WTC11 (cell line): ENCODE data around the gene SLC40A1. TPM values are rescaled to one million over a fixed set of nuclear protein-coding genes. Genes with fewer than 3 reads are reported as not detected.

ENCODE experiments used
- ATAC-seq: fragments of 200-7000 bp; cut with Tn5 transposase; 2 replicates; pipeline ENCODE4 v1.10.0; 2021; ENCODE audit warnings: mild to moderate bottlenecking, moderate library complexity
- CTCF ChIA-PET: fragments of 300-600 bp; sonication (Branson Sonifier 250); formaldehyde crosslinking; loops from one replicate; lab custom pipeline; 2021; ENCODE audit warnings: antibody characterized with exemption; lab: Charles Lee
- POLR2A ChIA-PET: fragments of 350-600 bp; sonication (Branson Sonifier 250); formaldehyde crosslinking; loops from one replicate; lab custom pipeline; 2021; ENCODE audit warnings: antibody characterized with exemption; lab: Charles Lee
- DNase-seq: peaks from one replicate; pipeline ENCODE4 v3.0.0; 2021; ENCODE audit warnings: low spot score
- H3K27ac Mint-ChIP-seq: 2 replicates; pipeline ENCODE4 v1.8.0; 2021; ENCODE audit warnings: mixed read lengths
- H3K27me3 Mint-ChIP-seq: 2 replicates; pipeline ENCODE4 v1.8.0; 2021; ENCODE audit warnings: low read depth, mild to moderate bottlenecking, moderate library complexity, mixed read lengths
- H3K36me3 Mint-ChIP-seq: 2 replicates; pipeline ENCODE4 v1.8.0; 2021; ENCODE audit warnings: mixed read lengths
- H3K4me1 Mint-ChIP-seq: 2 replicates; pipeline ENCODE4 v1.8.0; 2022; ENCODE audit warnings: mixed read lengths
- H3K4me3 Mint-ChIP-seq: 2 replicates; pipeline ENCODE4 v1.8.0; 2021; ENCODE audit warnings: mild to moderate bottlenecking, moderate library complexity, mixed read lengths
- H3K9me3 Mint-ChIP-seq: 2 replicates; pipeline ENCODE4 v1.8.0; 2021; ENCODE audit warnings: mixed read lengths
- GTF2I ChIP-seq: fragments of 250-450 bp; sonication (Bioruptor Pico); conservative IDR thresholded peaks from 2 replicates; pipeline ENCODE4 v1.4.0; 2021; ENCODE audit warnings: mild to moderate bottlenecking
- JAZF1 ChIP-seq: fragments of 250-450 bp; sonication (Bioruptor Pico); IDR thresholded peaks from 2 replicates; pipeline ENCODE4 v1.9.0; 2021; ENCODE audit warnings: moderate library complexity, mild to moderate bottlenecking, inconsistent platforms
- JUN ChIP-seq: sonication (generic); formaldehyde crosslinking; IDR thresholded peaks from 2 replicates; pipeline ENCODE4 v1.8.0; 2023; ENCODE audit warnings: mild to moderate bottlenecking, missing genetic modification reagents
- NFE2L1 ChIP-seq: sonication (generic); formaldehyde crosslinking; IDR thresholded peaks from 2 replicates; pipeline ENCODE4 v1.8.1; 2023; ENCODE audit warnings: missing genetic modification reagents
- OVOL2 ChIP-seq: fragments of 250-450 bp; sonication (Bioruptor Pico); IDR thresholded peaks from 2 replicates; pipeline ENCODE4 v1.9.0; 2021; ENCODE audit warnings: mild to moderate bottlenecking, borderline replicate concordance
- SOX15 ChIP-seq: fragments of 250-450 bp; sonication (Bioruptor Pico); IDR thresholded peaks from 2 replicates; pipeline ENCODE4 v1.9.0; 2021; ENCODE audit warnings: mild to moderate bottlenecking
- TEAD1 ChIP-seq: sonication (generic); formaldehyde crosslinking; IDR thresholded peaks from 2 replicates; pipeline ENCODE4 v1.8.0; 2022; ENCODE audit warnings: mild to moderate bottlenecking, missing genetic modification reagents
- TP53 ChIP-seq: sonication (generic); formaldehyde crosslinking; IDR thresholded peaks from 2 replicates; pipeline ENCODE4 v1.8.1; 2023; ENCODE audit warnings: mild to moderate bottlenecking, missing genetic modification reagents
- ZNF219 ChIP-seq: sonication (generic); formaldehyde crosslinking; IDR thresholded peaks from 2 replicates; pipeline ENCODE4 v1.8.0; 2023; ENCODE audit warnings: missing genetic modification reagents, mild to moderate bottlenecking, borderline replicate concordance
- ZNF396 ChIP-seq: fragments of 250-450 bp; sonication (Bioruptor Pico); IDR thresholded peaks from 2 replicates; pipeline ENCODE4 v1.8.0; 2021; ENCODE audit warnings: mild to moderate bottlenecking, moderate library complexity, borderline replicate concordance
- ZNF423 ChIP-seq: fragments of 250-450 bp; sonication (Bioruptor Pico); IDR thresholded peaks from 2 replicates; pipeline ENCODE4 v2.1.2; 2022; ENCODE audit warnings: mild to moderate bottlenecking, moderate library complexity
- total RNA-seq: library from RNA; stranded (reverse); gene quantifications from 3 replicates; pipeline ENCODE4 v1.2.3, GENCODE V29; 2021
- TF ChIP-seq, protein P1 (sequence below): sonication (generic); formaldehyde crosslinking; IDR thresholded peaks from 2 replicates; pipeline ENCODE4 v1.8.0; 2023; ENCODE audit warnings: mild to moderate bottlenecking, missing genetic modification reagents
- TF ChIP-seq, protein P2 (sequence below): sonication (generic); formaldehyde crosslinking; IDR thresholded peaks from 2 replicates; pipeline ENCODE4 v1.8.1; 2022; ENCODE audit warnings: mild to moderate bottlenecking, moderate library complexity, missing genetic modification reagents

SLC40A1 gene
- total RNA-seq, 1 experiment from 2014 or later, result 0.57 TPM

DNA sequence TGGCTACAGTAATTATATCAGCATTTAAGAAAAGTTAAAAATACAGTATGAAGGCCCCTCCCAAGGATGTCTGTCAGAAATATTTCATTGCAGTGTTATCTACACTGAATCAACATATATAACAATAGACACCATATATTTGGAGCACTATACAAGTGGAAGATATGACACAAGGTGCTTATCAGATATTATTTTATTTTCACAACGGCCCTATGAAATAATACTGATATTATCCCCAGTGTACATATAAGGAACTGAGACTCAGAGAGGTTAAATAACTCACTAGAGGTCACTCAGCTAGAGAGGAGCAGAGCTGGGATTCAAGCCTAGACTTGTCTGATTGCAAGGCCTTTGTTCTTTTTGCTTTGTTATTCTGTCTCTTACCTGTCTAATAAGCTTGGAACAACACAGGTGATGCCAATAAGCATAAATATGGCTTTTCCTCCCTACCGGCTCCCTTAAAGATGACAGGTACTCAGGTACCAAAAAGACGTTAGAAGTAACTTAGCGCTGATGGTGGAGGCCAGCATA lies 4.7 kb upstream of the SLC40A1 start:
- no peak for ATAC-seq
- Mint-ChIP-seq H3K27me3 (peaks cover 62% of the 10 kb centered on the region), H3K9me3 (no peaks in the 10 kb centered on the region), H3K36me3 (no peaks in the 10 kb centered on the region), H3K4me3 (no peak overlapping the region), H3K4me1 (peaks cover 12% of the 10 kb centered on the region), H3K27ac (no peak overlapping the region)
- ChIA-PET CTCF (no interaction called here), POLR2A (no interaction called here)
- TF ChIP-seq OVOL2 (CRISPR knock-in tag), result no peak
- TF ChIP-seq NFE2L1 (CRISPR knock-in tag), result no peak
- TF ChIP-seq JAZF1, result no peak
- TF ChIP-seq TP53, result no peak
- no peak for TF ChIP-seq TEAD1 (CRISPR knock-in tag)
- TF ChIP-seq ZNF423 (CRISPR knock-in tag), result no peak
- DNase-seq, result no peak

DNA sequence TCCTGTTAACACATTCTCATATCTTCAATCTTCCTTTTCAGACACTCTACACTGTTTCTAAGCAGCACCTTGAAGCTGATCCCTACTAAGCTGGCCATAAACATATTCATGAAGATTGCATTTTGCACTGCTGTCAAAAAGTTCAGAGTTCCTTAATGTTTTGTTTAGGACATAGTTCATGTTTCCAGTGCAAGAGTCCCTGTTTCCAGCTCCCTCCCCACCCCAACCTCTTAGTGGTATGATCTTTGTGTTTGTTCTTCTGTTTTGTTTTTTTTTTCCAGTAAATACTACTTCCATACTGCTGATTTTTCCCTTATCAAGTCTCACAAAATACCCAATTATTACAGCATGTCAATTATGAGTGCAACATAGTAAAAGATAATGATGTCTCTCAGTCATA lies 4.1 kb upstream of the SLC40A1 start:
- Mint-ChIP-seq H3K27ac (no peak overlapping the region), H3K36me3 (no peaks in the 10 kb centered on the region)

DNA sequence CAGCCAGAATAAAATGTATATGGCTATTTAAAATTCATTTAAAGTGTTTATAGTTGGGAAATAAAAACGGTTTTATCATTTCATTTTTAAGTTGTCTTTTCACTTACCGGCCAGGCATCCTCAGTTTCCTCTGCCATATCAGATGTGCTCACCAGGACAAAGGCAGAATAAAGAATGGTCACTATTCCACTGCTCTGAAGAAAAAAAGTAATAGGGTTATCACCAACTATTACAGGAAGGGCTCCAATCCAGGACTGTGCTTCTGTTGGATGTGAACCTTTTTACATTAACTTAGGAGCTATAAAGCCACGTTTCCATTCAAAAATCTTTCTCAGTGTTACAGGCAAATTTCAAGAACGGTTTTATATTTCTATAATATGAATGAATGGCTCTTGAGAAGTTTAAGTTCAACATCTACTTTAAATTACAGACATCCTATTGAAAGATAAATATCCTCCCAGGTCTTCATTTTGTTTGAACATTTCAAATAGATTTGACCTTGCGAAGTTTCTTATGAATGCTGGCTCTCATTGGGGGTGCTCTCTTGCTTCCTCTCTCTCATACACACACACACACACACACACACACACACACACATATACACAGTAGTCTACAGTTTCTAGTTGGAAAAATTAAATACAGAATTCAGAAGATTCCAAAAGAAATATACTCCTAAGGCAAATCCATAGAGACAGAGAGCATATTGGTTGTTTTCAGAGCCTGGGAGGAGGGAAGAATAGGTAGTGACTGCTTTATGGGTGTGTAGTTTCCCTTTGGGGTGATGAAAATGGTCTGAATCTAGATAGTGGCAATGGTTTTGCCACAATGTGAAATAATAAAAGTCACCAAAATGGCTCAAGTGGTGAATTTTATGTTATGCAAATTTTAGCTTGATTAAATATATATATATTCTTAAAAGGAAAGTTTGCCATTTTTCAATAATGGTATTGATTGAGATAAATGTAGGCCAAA lies 2.9 kb upstream of the SLC40A1 start:
- DNase-seq (no peak), ATAC-seq (no peak)
- H3K9me3 Mint-ChIP-seq, result no peaks in the 10 kb centered on the region
- POLR2A ChIA-PET, result no interaction called here
- H3K4me1 Mint-ChIP-seq, result peaks cover 16% of the 10 kb centered on the region
- H3K27me3 Mint-ChIP-seq, result peaks cover 80% of the 10 kb centered on the region
- H3K27ac Mint-ChIP-seq, result no peak overlapping the region
- no peaks in the 10 kb centered on the region for H3K36me3 Mint-ChIP-seq
- H3K4me3 Mint-ChIP-seq, result no peak overlapping the region
- CTCF ChIA-PET, result no interaction called here
- TF ChIP-seq, protein P1, sequence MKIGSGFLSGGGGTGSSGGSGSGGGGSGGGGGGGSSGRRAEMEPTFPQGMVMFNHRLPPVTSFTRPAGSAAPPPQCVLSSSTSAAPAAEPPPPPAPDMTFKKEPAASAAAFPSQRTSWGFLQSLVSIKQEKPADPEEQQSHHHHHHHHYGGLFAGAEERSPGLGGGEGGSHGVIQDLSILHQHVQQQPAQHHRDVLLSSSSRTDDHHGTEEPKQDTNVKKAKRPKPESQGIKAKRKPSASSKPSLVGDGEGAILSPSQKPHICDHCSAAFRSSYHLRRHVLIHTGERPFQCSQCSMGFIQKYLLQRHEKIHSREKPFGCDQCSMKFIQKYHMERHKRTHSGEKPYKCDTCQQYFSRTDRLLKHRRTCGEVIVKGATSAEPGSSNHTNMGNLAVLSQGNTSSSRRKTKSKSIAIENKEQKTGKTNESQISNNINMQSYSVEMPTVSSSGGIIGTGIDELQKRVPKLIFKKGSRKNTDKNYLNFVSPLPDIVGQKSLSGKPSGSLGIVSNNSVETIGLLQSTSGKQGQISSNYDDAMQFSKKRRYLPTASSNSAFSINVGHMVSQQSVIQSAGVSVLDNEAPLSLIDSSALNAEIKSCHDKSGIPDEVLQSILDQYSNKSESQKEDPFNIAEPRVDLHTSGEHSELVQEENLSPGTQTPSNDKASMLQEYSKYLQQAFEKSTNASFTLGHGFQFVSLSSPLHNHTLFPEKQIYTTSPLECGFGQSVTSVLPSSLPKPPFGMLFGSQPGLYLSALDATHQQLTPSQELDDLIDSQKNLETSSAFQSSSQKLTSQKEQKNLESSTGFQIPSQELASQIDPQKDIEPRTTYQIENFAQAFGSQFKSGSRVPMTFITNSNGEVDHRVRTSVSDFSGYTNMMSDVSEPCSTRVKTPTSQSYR (CRISPR knock-in tag), result no peak
- TF ChIP-seq GTF2I (CRISPR knock-in tag) (no peak), ZNF219 (no peak), JUN (CRISPR knock-in tag) (no peak), NFE2L1 (CRISPR knock-in tag) (no peak)

More for the DNA sequence above, 4.1 kb upstream of the SLC40A1 start:
- ATAC-seq (no peak), DNase-seq (no peak)
- Mint-ChIP-seq H3K4me1 (peaks cover 16% of the 10 kb centered on the region), H3K4me3 (no peak overlapping the region)
- CTCF ChIA-PET, result no interaction called here
- TF ChIP-seq, protein P2, sequence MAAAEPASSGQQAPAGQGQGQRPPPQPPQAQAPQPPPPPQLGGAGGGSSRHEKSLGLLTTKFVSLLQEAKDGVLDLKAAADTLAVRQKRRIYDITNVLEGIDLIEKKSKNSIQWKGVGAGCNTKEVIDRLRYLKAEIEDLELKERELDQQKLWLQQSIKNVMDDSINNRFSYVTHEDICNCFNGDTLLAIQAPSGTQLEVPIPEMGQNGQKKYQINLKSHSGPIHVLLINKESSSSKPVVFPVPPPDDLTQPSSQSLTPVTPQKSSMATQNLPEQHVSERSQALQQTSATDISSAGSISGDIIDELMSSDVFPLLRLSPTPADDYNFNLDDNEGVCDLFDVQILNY (CRISPR knock-in tag), result no peak
- no peak for TF ChIP-seq ZNF396
- TF ChIP-seq, all 79 proteins: peak for 0
- POLR2A ChIA-PET, result no interaction called here
- Mint-ChIP-seq H3K27me3 (peaks cover 68% of the 10 kb centered on the region), H3K9me3 (no peaks in the 10 kb centered on the region)

DNA sequence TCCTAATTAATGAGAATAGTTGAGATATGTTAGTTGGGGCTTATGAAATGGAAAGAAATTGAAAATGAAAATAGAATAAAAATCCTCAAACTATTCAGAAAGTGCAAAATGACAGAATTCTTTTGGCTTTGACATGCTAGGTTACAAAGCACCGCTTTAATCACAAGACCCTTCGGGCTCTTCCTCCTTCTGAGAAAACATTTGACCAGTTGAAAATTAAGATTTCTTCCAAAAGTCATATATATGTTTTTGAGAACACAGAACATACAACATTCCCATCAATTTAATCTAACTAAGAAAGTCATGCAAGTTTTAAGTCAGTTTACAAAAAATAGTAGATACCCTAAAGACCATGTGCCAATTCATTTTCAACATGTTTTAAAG lies 2.2 kb upstream of the SLC40A1 start:
- DNase-seq (no peak), ATAC-seq (no peak)
- no peak overlapping the region for H3K27ac Mint-ChIP-seq
- no peaks in the 10 kb centered on the region for H3K36me3 Mint-ChIP-seq
- H3K4me3 Mint-ChIP-seq, result no peak overlapping the region
- ChIA-PET CTCF (no interaction called here), POLR2A (no interaction called here)
- peaks cover 16% of the 10 kb centered on the region for H3K4me1 Mint-ChIP-seq
- no peaks in the 10 kb centered on the region for H3K9me3 Mint-ChIP-seq
- H3K27me3 Mint-ChIP-seq, result peaks cover 87% of the 10 kb centered on the region
- TF ChIP-seq SOX15 (CRISPR knock-in tag), result no peak
- TF ChIP-seq, all 79 proteins: peak for 0
